Sigmoid colon (tissue), 7 donors: ENCODE results near the gene MBOAT1. TPM values are rescaled to one million over a fixed set of nuclear protein-coding genes. Genes with fewer than 3 reads are reported as not detected.
"Not testable (repeated sequence)": the region's sequence is repeated elsewhere in the genome, so short reads cannot be mapped to it uniquely, and the experiment has no call there.

ENCODE experiments used
- DNase-seq: peaks from one replicate; pipeline ENCODE4 v3.0.0-alpha.2; 2019
- H3K27ac ChIP-seq, 4 donors: fragments of 200-600 bp; sonication (generic); one replicate each; pipeline ENCODE4 v1.5.1; 2016 to 2019; ENCODE audit warnings: mild to moderate bottlenecking in 1 of 4
- H3K27me3 ChIP-seq, 3 donors: fragments of 200-600 bp; sonication (generic); one replicate each; pipeline ENCODE4 v1.5.1; 2019; ENCODE audit warnings: mild to moderate bottlenecking in 1 of 3
- H3K36me3 ChIP-seq, 4 donors: fragments of 200-600 bp; sonication (generic); one replicate each; pipeline ENCODE4 v1.5.1; 2016 to 2019
- H3K4me1 ChIP-seq, 4 donors: fragments of 200-600 bp; sonication (generic); one replicate each; pipeline ENCODE4 v1.5.1; 2017 to 2019
- H3K4me3 ChIP-seq, 4 donors: fragments of 200-600 bp; sonication (generic); one replicate each; pipeline ENCODE4 v1.5.1; 2017 to 2019; ENCODE audit warnings: mild to moderate bottlenecking in 2 of 4, moderate library complexity in 1 of 4
- H3K9me3 ChIP-seq, 4 donors: fragments of 200-600 bp in 3 of 4; sonication (generic) in 3 of 4; one replicate each; pipeline versions ENCODE4 v1.5.1 to v1.6.1; 2013 to 2019
- EP300 ChIP-seq, 4 donors: sonication (generic); formaldehyde crosslinking; IDR thresholded peaks; one replicate each; pipeline ENCODE4 v1.6.1; 2017; ENCODE audit warnings: antibody characterized with exemption in 4 of 4
- POLR2A ChIP-seq, 2 donors: fragments of 450-650 bp; IDR thresholded peaks; one replicate each; pipeline ENCODE4 v1.6.1; 2016; ENCODE audit warnings: antibody characterized with exemption in 2 of 2, mild to moderate bottlenecking in 2 of 2, moderate library complexity in 2 of 2
- POLR2AphosphoS5 ChIP-seq, 4 donors: sonication (generic); formaldehyde crosslinking; IDR thresholded peaks; one replicate each; pipeline ENCODE4 v1.6.1; 2017; ENCODE audit warnings: antibody characterized with exemption in 4 of 4
- WGBS, 2 donors: extraction: QIAGEN DNeasy Blood & Tissue Kit; methylation state at CpG; one replicate each; pipeline ENCODE4 v1.1.7; 2013; 5-methylcytosine and 5-hydroxymethylcytosine counted together
- intact Hi-C: fragments of 100-400 bp; cut with DNase I; formaldehyde crosslinking; loops from one replicate; pipeline ENCODE4 v1.15.1; 2023
- polyA plus RNA-seq, 3 donors: library from polyadenylated mRNA; stranded (reverse); fragments of 200-250 nt; gene quantifications; one replicate each; pipeline ENCODE4 v1.2.3, GENCODE V29; 2013
- total RNA-seq, 4 donors: library from RNA; depleted of rRNA; stranded (reverse); fragments of >200 nt; gene quantifications; one replicate each; pipeline ENCODE4 v1.1.0, GENCODE V29; 2016
- TF ChIP-seq, protein P1 (sequence below), 4 experiments: fragments of 450-650 bp in 3 of 4; fragments of 200-600 bp in 1 of 4; IDR thresholded peaks; one replicate each; pipeline ENCODE4 v1.5.1; 2016 to 2019; ENCODE audit warnings: antibody characterized with exemption in 4 of 4, mild to moderate bottlenecking in 3 of 4, moderate library complexity in 2 of 4
- donor health status: healthy with polysubstance abuse.
- donor health status: Bipolar disorder and iron deficiency.
- donor health status: healthy.

The MBOAT1 gene
- total and polyA plus RNA-seq, 7 donors, result 2.4 to 16.6 (median 10.7) TPM

DNA sequence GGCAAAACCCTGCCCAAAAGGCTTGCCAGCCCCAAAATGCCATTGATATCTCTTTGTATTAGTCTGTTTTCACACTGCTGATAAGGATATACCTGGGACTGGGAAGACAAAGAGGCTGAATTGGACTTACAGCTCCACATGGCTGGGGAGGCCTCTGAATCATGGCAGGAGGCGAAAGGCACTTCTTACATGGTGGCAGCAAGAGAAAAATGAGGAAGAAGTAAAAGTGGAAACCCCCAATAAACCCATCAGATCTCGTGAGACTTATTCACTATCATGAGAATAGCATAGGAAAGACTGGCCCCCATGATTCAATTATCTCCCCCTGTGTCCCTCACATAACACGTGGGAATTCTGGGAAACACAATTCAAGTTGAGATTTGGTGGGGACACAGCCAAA is 28.6 kb downstream of the MBOAT1 start:
- peaks cover 0 to 33% (median 24%) of the 10 kb centered on the region in 4 donors for H3K4me1 ChIP-seq
- H3K27ac ChIP-seq, result peak overlapping the region in 1 of 4 donors; percentile 26
- no peak for DNase-seq
- peaks cover 0 to 5% (median 2%) of the 10 kb centered on the region in 4 donors for H3K36me3 ChIP-seq
- no peaks in the 10 kb centered on the region for H3K9me3 ChIP-seq
- TF ChIP-seq EP300 (IDR thresholded peaks at IDR 0.05) (no peak), POLR2A (IDR thresholded peaks at IDR 0.05) (no peak)
- H3K27me3 ChIP-seq, result no peaks in the 10 kb centered on the region
- no peak overlapping the region for H3K4me3 ChIP-seq
- 95 to 96% methylated on average over 3 of the region's 3 CpGs for WGBS, 2 donors
- intact Hi-C loops, result no loop called here

DNA sequence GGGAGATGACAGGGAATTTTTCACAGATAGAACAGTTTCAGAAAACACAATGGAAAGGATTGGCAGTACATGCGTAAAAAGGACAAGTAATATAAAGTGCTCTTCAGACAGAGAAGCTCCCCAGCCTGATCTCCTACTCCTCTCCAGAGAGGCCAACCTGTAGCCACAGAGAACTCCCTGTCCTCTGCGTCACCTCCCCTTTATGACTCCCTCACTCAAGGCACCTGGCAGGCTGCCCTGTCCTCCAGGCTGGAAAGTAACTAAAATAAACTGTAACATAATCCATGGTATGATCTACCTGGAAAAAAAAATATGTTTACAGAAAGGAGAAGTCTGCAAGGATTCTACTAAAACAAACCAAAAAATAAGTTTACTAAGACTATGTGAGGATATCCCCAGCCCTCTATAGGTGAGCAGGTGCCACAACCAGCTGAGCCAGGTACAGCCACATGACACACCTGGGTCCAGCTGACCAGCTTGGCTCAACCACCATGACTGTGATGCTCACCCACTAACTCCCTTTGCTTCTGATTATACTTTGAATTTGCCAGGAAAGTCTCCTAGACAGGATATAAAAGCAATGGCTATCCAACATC is 29.2 kb downstream of the MBOAT1 start:
- Histone ChIP-seq H3K27ac (peak overlapping the region in 3 of 4 donors; percentile 5 to 34 (median 26)), H3K27me3 (no peaks in the 10 kb centered on the region), H3K9me3 (no peaks in the 10 kb centered on the region), H3K4me1 (peaks cover 0 to 33% (median 24%) of the 10 kb centered on the region in 4 donors), H3K36me3 (peaks cover 0 to 5% (median 2%) of the 10 kb centered on the region in 4 donors), H3K4me3 (no peak overlapping the region)
- 21 to 71% methylated on average over 2 of the region's 2 CpGs for WGBS, 2 donors
- intact Hi-C loops, result no loop called here
- peak; percentile 85 for DNase-seq
- peak in 1 of 4 donors; percentile 11 for TF ChIP-seq POLR2AphosphoS5 (IDR thresholded peaks at IDR 0.05)
- TF ChIP-seq EP300 (IDR thresholded peaks at IDR 0.05), result peak in 1 of 4 donors; percentile 34
- TF ChIP-seq POLR2A (IDR thresholded peaks at IDR 0.05), result no peak
- TF ChIP-seq, protein P1, sequence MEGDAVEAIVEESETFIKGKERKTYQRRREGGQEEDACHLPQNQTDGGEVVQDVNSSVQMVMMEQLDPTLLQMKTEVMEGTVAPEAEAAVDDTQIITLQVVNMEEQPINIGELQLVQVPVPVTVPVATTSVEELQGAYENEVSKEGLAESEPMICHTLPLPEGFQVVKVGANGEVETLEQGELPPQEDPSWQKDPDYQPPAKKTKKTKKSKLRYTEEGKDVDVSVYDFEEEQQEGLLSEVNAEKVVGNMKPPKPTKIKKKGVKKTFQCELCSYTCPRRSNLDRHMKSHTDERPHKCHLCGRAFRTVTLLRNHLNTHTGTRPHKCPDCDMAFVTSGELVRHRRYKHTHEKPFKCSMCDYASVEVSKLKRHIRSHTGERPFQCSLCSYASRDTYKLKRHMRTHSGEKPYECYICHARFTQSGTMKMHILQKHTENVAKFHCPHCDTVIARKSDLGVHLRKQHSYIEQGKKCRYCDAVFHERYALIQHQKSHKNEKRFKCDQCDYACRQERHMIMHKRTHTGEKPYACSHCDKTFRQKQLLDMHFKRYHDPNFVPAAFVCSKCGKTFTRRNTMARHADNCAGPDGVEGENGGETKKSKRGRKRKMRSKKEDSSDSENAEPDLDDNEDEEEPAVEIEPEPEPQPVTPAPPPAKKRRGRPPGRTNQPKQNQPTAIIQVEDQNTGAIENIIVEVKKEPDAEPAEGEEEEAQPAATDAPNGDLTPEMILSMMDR (IDR thresholded peaks at IDR 0.05), result no peak

DNA sequence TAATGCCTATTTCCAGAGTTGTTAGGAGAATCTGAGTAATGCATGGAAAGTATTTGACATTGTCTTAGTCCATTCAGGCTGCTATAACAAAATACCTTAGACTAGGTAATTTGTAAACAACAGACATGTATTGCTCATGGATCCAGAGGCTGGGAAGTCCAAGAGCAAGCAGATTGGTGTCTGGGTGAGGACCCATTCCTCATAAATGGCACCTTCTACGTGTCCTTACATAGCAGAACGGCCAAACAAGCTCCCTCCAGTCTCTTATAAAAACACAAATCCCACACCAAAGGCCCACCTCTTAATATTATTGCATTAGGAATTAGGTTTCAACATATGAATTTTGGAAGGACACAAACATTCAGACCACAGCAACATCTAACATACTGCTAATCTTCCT is 30.2 kb downstream of the MBOAT1 start:
- TF ChIP-seq POLR2AphosphoS5 (IDR thresholded peaks at IDR 0.05) (no peak), POLR2A (IDR thresholded peaks at IDR 0.05) (no peak), EP300 (IDR thresholded peaks at IDR 0.05) (no peak)
- TF ChIP-seq, protein P1 (IDR thresholded peaks at IDR 0.05), result no peak
- WGBS, 2 donors, result 94 to 95% methylated on average over 2 of the region's 2 CpGs
- intact Hi-C loops, result no loop called here
- Histone ChIP-seq H3K4me3 (no peak overlapping the region), H3K4me1 (peaks cover 0 to 30% (median 22%) of the 10 kb centered on the region in 4 donors), H3K36me3 (peaks cover 0 to 5% (median 2%) of the 10 kb centered on the region in 4 donors), H3K9me3 (no peaks in the 10 kb centered on the region), H3K27me3 (no peaks in the 10 kb centered on the region), H3K27ac (no peak overlapping the region)
- no peak for DNase-seq

DNA sequence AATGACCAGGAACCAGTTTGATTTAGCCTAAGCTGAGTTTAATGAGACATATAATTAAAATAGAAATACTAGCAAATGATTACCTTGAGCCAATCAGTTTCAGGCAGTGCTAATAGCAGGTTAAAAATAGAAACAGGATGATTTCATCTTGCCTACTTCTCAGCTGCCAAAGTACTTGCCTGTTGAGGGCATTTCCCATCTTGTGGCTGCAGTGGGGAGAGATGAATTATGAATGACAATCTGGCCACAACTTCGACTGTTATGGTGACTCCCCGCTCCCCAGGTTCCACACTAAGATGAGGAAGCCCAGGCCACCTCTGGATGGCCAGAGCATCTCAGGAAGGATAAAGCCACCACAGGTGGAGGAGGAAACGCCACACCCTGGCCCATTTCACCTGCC is 31.3 kb downstream of the MBOAT1 start:
- intact Hi-C loops, result no loop called here
- Histone ChIP-seq H3K4me1 (peaks cover 0 to 21% (median 14%) of the 10 kb centered on the region in 4 donors), H3K27me3 (no peaks in the 10 kb centered on the region), H3K4me3 (no peak overlapping the region), H3K9me3 (no peaks in the 10 kb centered on the region), H3K27ac (no peak overlapping the region), H3K36me3 (peaks cover 0 to 5% (median 2%) of the 10 kb centered on the region in 4 donors)
- DNase-seq, result no peak
- no peak for TF ChIP-seq EP300 (IDR thresholded peaks at IDR 0.05)
- TF ChIP-seq, protein P1 (IDR thresholded peaks at IDR 0.05), result no peak
- TF ChIP-seq POLR2AphosphoS5 (IDR thresholded peaks at IDR 0.05), result no peak
- TF ChIP-seq POLR2A (IDR thresholded peaks at IDR 0.05), result no peak
- WGBS, 2 donors, result 77 to 90% methylated on average over 3 of the region's 3 CpGs

DNA sequence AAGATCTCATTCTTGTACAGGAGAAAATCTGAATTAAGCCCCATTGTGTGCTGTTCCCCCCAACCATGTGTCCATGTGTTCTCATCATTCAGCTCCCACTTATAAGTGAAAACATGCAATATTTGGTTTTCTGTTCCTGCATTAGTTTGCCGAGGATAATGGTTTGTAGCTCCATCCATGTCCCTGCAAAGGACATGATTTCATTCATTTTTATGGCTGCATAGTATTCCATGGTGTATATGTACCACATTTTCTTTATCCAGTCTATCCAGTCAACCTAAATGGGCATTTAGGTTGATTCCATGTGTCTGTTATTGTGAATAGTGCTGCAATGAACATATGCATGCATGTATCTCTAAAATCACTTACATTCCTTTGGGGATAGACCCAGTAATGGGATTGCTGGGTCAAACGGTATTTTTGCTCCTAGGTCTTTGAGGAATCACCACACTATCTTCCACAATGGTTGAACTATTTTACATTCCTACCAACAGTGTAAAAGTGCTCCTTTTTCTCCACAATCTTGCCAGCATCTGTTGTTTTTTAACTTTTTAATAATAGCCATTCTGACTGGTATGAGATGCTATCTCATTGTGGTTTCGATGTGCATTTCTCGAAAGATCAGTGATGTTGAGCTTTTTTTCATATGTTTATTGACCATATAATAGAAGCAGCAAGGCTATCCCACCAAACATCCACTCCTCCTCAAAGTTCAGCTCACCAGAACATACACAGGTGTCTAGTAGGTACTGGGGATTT is 32.8 kb downstream of the MBOAT1 start:
- H3K27me3 ChIP-seq, intact Hi-C loops: not testable (repeated sequence)

More for the DNA sequence above, 32.8 kb downstream of the MBOAT1 start:
- 81 to 96% methylated on average over 4 of the region's 4 CpGs for WGBS, 2 donors
- not testable (repeated sequence) for H3K36me3 ChIP-seq, H3K27ac ChIP-seq, H3K4me3 ChIP-seq, H3K9me3 ChIP-seq, DNase-seq
- peaks cover 0 to 21% (median 15%) of the 10 kb centered on the region in 4 donors for H3K4me1 ChIP-seq
